Kidney epithelial cell (primary cell): Measurements from ENCODE around the gene PSMB8. TPM values are rescaled to one million over a fixed set of nuclear protein-coding genes. Genes with fewer than 3 reads are reported as not detected.
A peak's percentile ranks its signal among the peaks of the same experiment; 100 is the strongest.

ENCODE experiments used
- DNase-seq: peaks from one replicate; pipeline ENCODE4 v3.0.0-alpha.2; 2010; ENCODE audit warnings: low read depth
- H3K27me3 ChIP-seq: 2 replicates; pipeline ENCODE4 v1.6.0; 2011; ENCODE audit warnings: low read length; ENCODE audit not compliant: control insufficient read depth, insufficient read depth
- H3K36me3 ChIP-seq: 2 replicates; pipeline ENCODE4 v1.5.1; 2011; ENCODE audit warnings: low read length; ENCODE audit not compliant: control insufficient read depth, insufficient read depth
- H3K4me3 ChIP-seq: 2 replicates; pipeline ENCODE4 v1.5.1; 2011; ENCODE audit warnings: low read depth, mild to moderate bottlenecking, control low read depth, low read length
- CTCF ChIP-seq: IDR thresholded peaks from 2 replicates; pipeline ENCODE4 v1.5.1; 2011; ENCODE audit warnings: mild to moderate bottlenecking, moderate library complexity, low read length, control low read depth, inconsistent platforms; ENCODE audit not compliant: insufficient read depth, poor library complexity, severe bottlenecking
- total RNA-seq: library from RNA; depleted of rRNA; stranded (reverse); fragments of >200 nt; gene quantifications from 2 replicates; pipeline ENCODE4 v1.2.3, GENCODE V29; 2015

Gene PSMB8
- 62.8 and 84.1 TPM in 2 replicates for total RNA-seq

GRCh38 chr6:32843979-32844838 is at the start of gene PSMB8:
Gene PSMB8, minus strand, starts transcription at chr6:32844047. Its CDS starts 51 bp downstream, at chr6:32843996.
- H3K4me3 ChIP-seq: peak within 1 kb of the TSS; percentile 84
- TF ChIP-seq CTCF: peak; percentile 37
- DNase-seq: peak; percentile 84
- no peaks in the 10 kb centered on the region for H3K36me3 ChIP-seq
- H3K27me3 ChIP-seq: no peaks in the 10 kb centered on the region

GRCh38 chr6:32890831-32891230 is 47.0 kb upstream of the PSMB8 start:
- no peak for DNase-seq
- TF ChIP-seq CTCF: no peak
- Histone ChIP-seq H3K27me3 (no peaks in the 10 kb centered on the region), H3K4me3 (no peak overlapping the region), H3K36me3 (no peaks in the 10 kb centered on the region)

- Histone ChIP-seq H3K36me3 (no peaks in the 10 kb centered on the region), H3K4me3 (no peak overlapping the region), H3K27me3 (no peaks in the 10 kb centered on the region)
- DNase-seq: no peak
- TF ChIP-seq CTCF: no peak
Observed at GRCh38 chr6:32889533-32889932, 45.7 kb upstream of the PSMB8 start.

GRCh38 chr6:32888576-32888975 is 44.7 kb upstream of the PSMB8 start:
- no peak for DNase-seq
- Histone ChIP-seq H3K27me3 (no peaks in the 10 kb centered on the region), H3K4me3 (no peak overlapping the region), H3K36me3 (no peaks in the 10 kb centered on the region)
- TF ChIP-seq CTCF: no peak

GRCh38 chr6:32887616-32888015 is 43.8 kb upstream of the PSMB8 start:
- Histone ChIP-seq H3K27me3 (no peaks in the 10 kb centered on the region), H3K36me3 (no peaks in the 10 kb centered on the region), H3K4me3 (no peak overlapping the region)
- TF ChIP-seq CTCF: no peak
- DNase-seq: no peak
